Astrocyte of the hippocampus (primary cell): ENCODE results near the gene QKI.

ENCODE experiments used
- DNase-seq: peaks from one replicate; pipeline ENCODE4 v3.0.0; 2011; ENCODE audit warnings: low read depth, low spot score

The QKI gene

DNA sequence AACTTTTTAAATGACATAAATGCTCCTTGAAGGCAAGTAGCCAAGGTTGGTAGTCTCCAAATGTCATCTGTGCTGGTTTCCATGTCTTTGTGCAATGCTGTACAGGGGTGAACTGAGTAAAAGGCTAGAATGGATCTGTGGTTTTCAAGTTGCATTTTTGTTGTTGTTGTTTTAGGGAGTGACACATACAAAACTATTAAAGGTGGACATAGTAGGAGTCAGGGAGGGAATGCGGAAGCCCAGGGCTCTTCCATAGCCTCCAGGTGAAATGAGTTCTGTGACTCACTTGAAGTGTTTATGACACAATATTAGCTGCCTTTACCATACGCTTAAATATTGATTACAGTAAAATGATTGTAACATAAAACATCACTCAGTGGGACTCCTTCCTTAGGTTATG is 22.5 kb upstream of the QKI start:
- peak; percentile 61 for DNase-seq

DNA sequence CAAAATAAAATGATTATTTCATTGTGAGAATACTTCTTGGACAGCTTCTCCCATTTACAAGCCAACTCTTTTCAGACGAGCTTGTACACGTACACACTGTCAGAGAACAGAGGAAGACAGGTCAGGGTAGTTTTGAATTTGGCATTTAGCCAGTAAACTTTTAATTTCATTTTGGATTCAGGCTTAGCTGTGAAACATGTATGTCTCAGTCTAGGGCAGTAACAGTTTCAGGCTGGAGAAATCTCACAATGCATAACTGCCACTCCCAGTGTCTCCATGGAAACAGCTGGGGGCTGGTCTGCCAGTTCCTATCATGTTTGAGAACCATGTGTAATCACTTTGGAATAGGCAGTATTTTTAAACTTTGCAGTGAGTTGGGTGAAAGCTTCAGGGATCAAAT is 22.0 kb upstream of the QKI start:
- peak; percentile 67 for DNase-seq

DNA sequence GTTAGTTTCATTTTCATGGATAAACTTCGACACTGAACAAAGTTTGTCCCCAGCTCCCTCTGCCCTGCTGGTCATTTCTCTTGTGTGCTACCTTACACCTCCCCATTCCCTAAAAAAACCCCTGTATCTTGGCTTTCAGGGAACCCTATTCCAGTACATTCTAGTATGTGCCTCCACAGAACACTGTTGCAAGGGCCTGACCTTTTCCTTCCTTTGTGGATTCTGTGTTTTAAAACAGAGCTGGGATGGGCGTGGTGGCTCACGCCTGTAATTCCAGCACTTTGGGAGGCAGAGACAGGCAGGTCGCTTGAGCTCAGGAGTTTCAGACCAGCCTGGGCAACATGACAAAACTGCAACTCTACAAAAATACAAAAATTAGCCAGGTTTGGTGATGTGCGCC is 20.6 kb upstream of the QKI start:
- DNase-seq: no peak

DNA sequence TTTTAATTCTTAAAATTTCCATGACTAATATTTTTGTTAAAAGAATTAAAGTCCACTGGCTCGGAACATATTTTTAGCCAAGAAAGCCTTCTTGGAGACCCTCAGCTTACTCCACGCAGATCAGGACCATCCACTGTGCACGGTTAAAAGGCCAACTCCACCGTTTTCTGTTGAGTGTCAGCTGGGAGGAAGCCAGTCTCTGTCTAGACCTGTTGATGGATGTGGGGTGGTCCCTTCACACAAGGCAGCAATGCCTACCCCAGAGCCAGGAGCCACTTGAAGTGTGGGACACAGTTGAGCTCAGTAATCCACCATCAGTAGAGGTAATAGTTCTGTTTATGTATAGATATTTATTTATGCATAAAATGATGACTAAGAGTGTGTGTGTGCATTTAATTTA is 19.9 kb upstream of the QKI start:
- DNase-seq: no peak

DNA sequence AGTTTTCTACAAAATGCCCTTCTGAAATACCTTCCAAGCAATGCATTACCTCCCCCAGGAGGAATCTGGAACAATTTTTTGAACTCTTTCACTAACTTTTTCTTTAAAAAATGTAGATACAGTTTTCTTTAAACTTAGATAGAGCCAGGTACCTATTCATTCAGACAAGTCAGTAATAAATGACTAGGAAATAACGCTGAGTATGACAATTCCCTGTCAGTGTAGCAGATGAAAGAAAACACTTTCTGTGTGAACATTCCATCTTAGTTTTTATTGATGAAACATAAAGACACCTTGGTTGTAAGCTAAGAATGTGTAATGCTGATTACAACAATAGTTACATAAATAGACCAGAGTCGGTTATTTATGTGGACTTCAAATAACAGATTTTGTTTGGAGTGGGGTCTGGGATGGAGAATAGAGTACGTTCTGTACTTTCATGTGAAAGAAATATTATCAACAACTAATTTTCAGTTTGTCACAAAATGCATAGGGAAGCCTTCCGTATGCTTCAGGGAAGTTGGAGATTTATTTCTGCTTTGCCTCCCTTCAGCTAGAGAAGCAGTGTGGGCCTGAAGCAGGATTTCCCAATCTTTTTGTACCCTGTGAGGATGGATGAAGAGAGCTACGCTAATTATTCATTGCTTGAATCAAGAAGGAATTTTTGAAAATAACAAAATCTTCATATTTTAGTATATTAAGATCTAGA is 19.2 kb upstream of the QKI start:
- no peak for DNase-seq

DNA sequence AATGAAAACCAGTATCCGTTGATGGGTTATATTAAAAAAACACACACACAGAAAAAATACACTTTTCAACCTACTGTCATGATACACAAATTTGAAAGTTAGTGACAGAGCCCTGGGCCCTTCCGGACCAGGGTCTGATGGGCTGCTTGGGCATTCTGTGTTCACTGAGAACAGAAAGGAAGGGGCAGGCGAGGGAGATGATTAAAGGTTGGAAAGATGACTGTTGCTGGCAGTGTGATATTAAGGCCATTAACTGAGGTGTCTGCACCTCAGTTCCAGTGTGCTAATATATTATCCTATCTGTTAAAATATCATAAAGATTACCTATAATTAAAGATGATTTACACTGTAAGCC is 18.7 kb upstream of the QKI start:
- no peak for DNase-seq

DNA sequence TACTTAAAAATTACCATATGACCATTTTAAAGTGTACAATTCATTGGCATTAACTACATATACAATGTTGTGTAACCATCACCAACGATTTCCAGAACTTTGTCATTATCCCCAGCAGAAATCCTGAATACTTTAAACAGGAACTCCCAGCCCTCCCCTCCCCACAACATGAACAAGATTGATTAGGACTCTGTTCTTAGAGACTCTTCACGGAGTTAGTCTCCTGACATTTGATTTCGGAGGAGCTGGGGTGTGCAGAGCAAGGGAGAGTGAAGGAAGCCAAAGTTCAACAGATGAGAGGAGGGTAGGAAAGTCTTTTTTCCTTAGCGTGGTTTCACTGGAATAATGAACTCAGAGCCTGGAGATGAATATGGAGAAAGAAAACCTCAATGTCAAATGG is 17.2 kb upstream of the QKI start:
- peak; percentile 16 for DNase-seq

DNA sequence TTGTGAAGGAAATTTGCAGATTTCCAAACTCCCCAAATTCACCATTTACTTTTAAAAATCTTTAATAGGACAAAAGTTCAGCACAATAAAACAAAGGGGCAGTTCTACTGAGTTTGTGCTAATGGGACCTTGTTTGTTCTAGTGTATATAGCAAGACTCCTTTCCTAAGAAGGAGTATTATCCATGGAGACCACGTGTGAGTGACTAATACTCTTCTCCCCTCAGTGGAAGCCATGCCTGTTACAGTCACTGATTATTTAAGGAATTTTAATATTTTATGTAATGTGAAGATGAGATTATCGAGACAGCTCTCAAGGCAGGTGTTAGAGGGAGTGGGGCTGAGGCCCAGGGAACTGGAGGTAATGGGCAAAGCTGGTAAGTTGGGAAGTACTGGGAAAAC is 16.4 kb upstream of the QKI start:
- DNase-seq: no peak

DNA sequence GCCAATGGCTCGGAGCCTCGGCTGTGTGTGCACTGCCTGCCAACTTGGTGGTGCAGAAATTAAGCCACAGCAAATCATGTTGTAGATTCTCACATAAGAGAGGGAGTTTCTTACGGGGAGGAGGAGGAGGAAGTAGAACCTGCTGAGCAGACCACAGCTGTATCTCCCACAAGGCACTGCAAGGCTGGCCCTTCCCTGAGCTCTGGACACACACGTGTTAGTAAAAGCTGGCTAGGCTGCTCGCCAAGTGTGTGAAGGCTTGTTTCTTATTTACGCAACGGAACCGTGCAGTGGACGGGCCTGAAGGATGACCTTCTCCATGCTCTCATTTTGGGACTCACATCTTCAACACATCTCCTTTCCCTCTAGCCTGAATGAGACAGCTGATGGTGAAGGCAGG is 15.7 kb upstream of the QKI start:
- no peak for DNase-seq

DNA sequence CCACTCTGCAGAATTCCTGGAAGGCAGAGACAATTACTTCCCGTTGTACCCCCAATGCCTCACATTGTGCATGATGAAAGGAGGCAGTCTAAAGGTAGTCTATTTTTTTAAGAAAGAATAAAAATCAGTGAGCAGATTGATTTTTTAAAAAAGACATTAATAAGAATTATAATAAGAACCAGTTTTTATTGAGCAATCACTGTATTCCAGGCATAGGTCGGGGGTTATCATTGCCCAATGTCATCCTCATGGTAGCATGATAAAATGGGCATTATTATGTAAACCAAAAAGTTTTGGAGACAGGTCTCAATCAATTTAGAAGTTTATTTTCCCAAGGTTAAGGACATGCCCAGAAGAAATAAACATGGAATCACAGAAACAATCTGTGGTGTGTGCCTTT is 14.0 kb upstream of the QKI start:
- DNase-seq: no peak

DNA sequence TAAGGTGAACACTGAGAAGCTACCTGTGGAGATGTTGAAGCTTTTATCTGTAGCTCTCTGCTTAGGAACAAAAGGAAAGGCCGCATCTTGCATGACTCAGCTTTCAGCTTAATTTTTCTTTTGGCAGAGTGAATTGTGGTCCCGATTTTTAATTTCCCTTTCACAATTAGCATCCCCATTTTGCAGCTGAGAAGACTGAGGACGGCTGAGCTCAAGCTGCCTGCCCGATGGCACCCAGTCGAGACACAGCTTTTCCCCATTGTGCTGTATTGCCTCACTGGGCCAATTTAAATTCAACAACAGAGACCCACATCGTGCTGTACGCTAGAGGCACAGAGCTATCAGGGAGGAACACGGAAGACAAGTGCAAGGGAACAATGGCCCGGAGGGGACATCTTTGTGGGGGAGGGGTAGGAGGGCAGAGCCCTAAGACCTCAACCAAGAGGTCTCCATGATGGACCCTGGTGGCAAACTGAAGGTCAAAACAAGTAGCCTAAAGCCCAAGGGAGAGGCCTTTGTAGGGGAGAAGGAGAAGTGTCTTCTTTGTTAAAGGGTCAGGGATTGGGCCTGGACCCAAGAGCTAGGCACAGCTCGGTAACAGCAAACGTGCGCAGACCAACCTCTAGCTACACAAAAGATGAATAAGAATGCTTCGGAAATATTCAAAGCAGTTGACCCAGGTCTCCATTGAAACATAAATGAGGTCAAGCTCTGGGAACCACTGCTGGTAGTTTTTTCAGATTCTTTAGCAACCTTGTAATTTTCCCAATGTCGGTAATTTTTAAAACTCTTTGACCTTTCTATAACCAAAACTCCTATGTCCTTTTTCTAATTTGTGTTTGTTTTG is 13.3 kb upstream of the QKI start:
- DNase-seq: no peak

DNA sequence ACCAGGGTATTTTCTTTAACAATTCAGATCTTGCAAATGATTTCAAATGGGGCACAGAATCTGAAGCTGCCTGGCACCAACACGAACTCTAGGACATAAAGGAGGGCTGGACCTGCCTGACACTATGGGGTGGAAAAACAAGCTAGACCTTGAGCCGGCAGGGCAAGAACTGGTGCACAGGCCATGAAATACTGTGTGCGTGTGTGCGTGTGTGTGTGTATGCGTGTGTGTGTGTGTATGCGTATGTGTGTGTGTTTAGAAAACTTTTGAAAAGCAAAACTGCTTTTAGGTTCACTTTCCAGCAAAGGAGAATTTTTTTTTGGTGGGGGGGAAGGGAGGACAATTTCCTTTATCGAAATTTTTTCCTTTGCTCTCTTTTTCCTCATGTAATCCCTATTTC is 11.9 kb upstream of the QKI start:
- DNase-seq: no peak

DNA sequence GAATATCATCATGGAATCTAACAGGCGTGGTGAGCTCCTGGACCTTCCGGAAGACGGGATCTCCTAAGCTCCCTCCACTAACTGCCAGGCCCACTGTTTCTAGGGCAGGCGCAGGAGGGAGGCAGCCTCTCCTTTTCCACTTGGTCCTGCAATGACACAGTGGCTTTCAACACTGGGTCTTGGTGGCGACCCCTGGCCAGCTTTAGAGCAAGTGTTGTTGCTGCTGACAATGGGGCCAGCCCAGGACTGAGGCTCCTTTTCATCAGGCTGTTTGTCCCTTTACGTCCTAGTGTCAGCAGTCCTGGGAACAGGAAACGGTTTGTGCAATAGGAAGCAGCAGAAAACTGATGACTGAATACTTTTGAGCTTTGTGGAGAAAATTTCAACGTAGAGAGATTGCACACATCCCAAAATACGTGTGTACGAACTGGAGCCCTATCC is 9.7 kb upstream of the QKI start:
- no peak for DNase-seq

DNA sequence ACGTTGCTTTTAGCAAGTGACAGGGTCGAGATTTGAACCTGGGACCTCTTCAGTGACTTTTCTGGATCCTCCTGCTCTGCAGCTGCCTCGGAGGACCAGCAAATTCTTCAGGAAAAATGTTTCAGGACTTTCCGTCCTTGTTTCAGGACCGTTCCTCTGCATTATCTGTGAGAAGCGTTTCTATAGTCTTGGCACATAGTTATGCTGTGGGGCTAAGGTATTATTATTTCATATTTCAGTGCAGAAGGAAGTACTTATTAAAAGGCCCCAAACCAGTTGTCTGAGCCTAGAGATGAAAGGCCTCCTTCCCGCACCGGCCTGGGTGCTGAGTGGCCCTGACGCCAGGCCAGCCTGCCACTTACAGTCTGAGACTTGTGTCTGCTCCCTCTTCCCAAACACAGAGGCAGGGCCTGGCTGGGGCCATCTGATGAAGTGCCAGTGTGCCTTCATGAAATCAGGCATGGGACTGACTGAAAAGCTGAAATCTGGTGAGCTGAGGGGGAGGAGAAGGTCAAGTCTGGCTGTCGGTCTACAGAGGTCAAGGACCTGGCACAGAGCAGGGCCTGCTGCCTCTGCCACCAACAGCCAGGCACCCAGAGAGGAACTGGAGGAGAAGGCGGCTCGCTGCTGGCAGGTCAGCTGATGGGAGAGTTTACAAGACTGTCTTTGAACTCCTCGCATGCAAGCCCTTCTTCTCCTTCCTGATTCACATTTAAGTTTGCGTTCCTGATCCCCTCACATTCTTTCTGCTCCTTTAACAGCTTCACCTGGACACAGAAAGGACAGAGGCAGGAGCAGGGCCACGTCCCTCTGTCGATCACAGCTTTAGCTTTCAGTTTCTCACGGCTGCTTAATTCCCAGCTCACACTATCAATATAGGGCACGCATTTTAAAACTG is 8.9 kb upstream of the QKI start:
- DNase-seq: peak; percentile 66

DNA sequence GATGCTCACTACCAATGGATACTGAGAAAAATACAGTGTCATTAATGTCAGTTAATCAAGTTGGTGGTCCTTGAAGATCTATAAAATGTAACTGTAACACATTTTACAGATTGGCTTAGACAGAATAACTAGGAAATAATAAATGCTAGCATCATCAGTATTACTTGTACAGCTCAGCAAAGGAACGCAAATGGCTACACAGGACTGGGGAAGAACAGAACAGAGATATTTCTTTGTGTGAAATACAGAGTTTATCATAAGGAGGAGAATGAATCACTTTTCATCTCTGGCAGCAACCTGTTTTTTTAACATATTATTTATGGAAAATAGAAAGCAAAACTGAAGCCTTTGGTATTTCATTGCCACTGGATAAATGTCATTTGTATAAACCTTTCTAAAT is 8.2 kb upstream of the QKI start:
- no peak for DNase-seq

DNA sequence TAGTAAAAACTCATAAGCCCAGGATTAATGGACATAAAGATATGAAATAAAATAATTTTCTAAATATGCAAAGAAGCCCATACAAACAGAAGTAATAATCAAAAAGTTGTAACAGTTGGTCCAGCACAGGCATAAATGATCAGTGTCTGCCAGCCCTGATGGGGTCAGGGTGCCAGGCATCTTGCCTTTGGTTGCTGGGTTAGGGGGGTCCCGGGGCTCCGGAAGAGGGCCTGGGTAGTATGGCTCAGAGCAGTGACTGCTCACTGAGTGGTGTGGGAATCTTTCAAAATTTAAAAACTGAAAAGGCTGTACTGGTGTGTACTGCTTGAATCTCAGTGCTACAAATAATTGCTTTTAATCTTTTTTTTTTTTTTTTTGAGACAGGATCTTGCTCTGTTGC is 7.7 kb upstream of the QKI start:
- no peak for DNase-seq

DNA sequence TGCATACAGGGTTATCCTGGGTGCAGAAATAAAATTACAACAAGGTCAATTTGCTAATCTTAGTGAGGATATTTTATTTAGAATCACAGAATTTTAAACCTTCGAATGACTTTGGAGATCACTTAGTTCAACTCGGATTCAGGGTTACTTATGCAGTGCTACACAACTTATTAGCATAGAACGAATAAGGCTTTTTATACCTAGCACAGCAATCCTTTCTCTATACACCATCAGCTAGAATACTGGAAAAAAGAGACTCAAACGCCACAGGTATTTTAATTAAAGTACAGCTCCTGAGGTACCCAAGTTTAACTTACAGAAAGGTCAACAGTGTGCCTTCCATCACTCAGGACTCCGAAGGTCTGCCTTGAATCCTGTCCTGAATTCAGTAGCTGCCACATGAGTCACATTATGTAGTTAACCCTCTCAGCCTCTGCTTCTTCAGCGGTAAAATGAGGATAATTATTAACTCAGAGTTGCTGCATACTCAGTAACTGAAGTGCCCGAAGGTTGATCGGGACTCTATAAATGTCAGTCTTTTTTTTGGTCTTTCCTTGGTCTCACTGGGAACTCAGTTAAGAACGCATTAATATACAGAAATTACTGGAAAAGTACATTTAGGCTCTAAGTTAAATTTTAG is 6.0 kb upstream of the QKI start:
- DNase-seq: no peak

DNA sequence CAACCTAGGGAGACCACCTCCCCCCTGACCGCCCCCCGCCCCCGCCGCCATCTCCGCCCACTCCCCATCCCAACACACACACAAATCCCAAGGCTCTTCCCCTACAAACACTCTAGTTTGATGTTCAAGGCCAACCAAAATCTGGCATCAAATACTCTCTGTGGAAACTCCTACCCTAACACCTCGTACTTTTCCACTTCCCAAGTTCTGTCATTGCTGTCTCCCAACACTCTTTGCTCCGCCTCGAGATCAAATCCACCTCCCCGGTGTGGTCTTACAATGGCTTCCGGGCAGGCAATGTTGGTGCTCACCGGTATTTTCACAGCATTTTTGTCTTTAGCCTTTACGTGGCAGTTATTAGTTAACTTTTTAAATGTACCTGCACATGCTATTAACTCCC is 4.8 kb upstream of the QKI start:
- no peak for DNase-seq

DNA sequence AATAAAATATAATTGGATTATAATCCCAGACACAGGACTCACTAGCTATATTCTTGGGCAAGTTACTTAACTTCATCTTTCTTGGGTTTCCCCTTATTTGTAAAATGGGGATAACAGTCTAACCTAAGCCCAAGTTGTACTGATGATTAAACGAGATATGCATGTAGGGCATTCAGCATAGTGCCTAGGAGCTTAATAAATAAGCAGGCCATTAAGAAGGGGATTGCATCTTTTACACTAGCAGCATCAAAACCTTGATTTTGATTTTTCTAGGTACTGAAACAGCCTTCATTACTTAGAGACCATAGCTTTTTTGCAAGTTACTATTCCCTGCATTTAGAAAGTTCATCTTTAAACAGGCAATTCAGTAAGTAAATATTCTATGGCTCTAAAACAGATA is 2.2 kb upstream of the QKI start:
- DNase-seq: no peak

DNA sequence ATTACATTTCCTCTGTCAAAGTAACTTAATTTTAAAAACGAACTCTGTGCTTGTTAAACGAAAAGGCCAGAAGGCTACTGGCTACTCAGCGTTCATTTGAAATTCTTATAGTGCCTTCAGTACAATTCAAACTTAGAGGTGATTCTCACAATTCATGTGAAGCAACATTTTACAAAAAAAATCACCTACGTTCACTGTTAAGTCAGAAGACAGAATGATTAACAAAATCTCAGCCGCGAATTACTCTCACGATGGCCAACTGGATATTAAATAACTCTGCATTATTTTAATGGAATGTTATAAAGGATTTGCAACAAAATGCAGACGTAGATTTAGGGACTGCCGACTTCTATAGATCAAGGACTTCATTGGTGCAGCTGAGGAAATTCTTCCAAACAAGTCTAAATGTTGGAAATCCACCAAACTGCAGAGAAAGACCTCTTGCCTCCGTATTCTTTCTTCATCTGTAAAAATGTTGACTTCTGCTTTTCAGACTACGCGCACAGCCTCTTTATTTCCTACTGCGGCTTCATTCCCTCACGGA is 1.6 kb upstream of the QKI start:
- no peak for DNase-seq

DNA sequence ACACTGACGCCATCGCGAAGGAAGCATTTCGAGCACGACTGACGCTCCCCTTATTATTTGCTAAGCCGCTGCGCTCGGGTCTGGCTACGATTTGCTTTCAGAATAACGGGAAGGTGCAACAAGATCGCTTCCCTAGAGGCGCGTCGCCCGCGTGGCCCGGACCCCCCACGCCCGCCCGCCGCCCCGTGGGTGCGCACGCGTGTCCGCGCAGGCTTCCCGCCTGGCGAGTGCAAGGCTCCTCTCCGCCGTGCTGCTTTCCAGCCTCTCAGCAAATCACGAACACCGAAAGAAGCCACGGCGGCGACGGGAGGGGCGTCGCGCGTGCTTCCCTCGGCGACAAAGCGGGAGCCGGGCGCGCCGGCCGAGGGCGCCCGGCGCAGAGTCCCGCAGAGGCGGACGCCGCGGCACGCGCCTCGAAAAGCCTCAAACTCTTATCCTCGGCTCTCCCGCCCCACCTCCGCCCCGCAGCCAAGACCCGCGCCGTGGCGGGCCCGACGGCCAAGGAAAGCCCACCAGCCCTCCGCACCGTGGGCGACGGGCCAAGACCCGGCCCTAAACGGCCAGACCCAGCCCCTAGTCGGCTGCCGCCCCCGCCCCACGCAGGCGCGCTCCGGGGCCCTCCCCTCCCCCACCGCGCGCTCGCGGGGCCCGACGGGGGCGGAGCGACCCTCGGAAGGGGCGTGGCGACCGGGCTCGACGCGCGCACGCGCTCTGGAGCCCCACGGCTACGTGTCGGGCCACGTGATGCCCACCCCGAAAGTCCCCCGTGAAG is 987 bp upstream of the QKI start:
- DNase-seq: peak; percentile 98
